ENCODE results near the gene XXYLT1.

Gene XXYLT1

DNA sequence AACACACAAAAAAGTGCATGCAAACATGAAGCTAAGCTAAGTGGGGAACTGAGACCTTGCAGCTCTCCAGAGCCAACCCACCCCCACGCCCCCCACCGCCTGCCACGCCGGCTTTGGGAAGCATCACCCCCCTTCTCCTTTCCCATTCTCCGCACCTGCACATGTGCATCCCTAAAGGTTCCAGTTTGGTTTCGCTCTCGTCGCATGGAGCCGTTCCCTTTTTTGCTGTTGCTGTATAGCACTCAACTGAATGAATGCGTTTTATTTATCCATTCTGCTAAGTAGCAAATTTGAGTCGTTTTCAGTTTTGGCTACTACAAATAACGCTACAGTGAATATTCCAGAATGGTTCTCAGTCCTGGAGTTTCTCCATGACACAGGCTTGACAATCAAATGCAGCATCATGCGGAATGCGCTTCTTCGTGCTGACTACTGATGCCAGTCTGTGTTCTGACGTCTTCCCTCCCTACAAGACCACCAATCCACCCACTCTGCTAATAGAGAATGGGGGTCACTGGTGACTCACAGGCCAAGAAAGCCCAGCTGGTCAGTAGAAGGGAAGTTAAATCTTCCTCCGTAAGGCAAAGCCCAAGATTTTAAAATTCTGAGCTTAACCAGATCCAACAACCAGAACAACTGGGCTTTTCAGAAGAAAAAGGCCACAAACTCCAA lies 115.3 kb downstream of the XXYLT1 start:
- Histone ChIP-seq H2AFZ (ENCODE audit: low read depth) (no peak overlapping the region), H3K79me2 (ENCODE audit: insufficient read depth, low read depth) (no peaks in the 10 kb centered on the region), H3K36me3 (ENCODE audit: insufficient read depth) (no peaks in the 10 kb centered on the region), H4K20me1 (ENCODE audit: insufficient read depth) (no peaks in the 10 kb centered on the region), H3K4me3 (IDR thresholded peaks at IDR 0.05; ENCODE audit: insufficient read depth, low read depth, low read length) (no peak overlapping the region), H3K4me1 (ENCODE audit: low read depth, poor library complexity, severe bottlenecking) (peaks cover 64% of the 10 kb centered on the region), H3K27ac (no peak overlapping the region), H3K27me3 (ENCODE audit: insufficient read depth, low read depth) (no peaks in the 10 kb centered on the region), H3K9ac (no peak overlapping the region), H3K4me2 (no peak overlapping the region)
- TF ChIP-seq, protein P1, sequence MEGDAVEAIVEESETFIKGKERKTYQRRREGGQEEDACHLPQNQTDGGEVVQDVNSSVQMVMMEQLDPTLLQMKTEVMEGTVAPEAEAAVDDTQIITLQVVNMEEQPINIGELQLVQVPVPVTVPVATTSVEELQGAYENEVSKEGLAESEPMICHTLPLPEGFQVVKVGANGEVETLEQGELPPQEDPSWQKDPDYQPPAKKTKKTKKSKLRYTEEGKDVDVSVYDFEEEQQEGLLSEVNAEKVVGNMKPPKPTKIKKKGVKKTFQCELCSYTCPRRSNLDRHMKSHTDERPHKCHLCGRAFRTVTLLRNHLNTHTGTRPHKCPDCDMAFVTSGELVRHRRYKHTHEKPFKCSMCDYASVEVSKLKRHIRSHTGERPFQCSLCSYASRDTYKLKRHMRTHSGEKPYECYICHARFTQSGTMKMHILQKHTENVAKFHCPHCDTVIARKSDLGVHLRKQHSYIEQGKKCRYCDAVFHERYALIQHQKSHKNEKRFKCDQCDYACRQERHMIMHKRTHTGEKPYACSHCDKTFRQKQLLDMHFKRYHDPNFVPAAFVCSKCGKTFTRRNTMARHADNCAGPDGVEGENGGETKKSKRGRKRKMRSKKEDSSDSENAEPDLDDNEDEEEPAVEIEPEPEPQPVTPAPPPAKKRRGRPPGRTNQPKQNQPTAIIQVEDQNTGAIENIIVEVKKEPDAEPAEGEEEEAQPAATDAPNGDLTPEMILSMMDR (conservative IDR thresholded peaks at IDR 0.05; ENCODE audit: low read depth, low read length), result no peak

GRCh38 chr3:195154793-195155535 lies 116.0 kb downstream of the XXYLT1 start:
- H3K9ac ChIP-seq, result no peak overlapping the region
- no peaks in the 10 kb centered on the region for H4K20me1 ChIP-seq (ENCODE audit: insufficient read depth)
- no peak overlapping the region for H2AFZ ChIP-seq (ENCODE audit: low read depth)
- no peaks in the 10 kb centered on the region for H3K27me3 ChIP-seq (ENCODE audit: insufficient read depth, low read depth)
- peaks cover 56% of the 10 kb centered on the region for H3K4me1 ChIP-seq (ENCODE audit: low read depth, poor library complexity, severe bottlenecking)
- no peak overlapping the region for H3K4me3 ChIP-seq (IDR thresholded peaks at IDR 0.05; ENCODE audit: insufficient read depth, low read depth, low read length)
- H3K27ac ChIP-seq, result no peak overlapping the region
- TF ChIP-seq, protein P1 (conservative IDR thresholded peaks at IDR 0.05; ENCODE audit: low read depth, low read length), result no peak
- H3K79me2 ChIP-seq (ENCODE audit: insufficient read depth, low read depth), result no peaks in the 10 kb centered on the region
- H3K36me3 ChIP-seq (ENCODE audit: insufficient read depth), result no peaks in the 10 kb centered on the region
- no peak overlapping the region for H3K4me2 ChIP-seq

DNA sequence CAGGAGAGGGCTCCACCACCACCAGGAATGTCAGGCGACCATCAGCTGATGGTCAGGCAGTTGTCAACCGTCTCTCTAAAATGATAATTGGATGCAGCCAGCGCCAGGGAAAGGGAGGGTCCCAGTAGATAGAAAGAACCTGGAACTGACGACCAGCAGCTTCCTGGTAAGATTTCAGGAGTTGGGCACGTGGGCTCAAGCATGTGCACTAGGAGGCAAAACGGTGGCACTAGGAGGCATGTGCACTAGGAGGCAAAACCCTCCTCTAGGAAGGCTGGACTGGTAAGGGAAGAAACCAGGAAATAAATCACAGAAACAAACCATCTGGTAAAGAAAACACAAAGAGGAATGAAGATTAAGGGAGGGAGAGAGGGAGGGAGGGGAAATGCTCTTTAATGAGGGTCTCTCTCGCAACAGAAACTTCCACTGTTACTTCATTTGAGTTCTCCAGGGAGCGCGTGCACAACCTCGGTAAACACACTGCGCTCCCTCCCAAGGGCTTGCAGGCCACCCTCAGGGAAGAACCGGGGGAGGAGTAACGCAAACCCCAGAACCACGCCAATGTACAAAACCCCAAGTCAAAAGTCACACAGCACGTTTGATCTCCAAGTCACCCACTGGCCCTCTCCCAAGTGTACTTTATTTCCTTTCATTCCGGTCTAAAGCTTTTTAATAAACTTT lies 116.7 kb downstream of the XXYLT1 start:
- Histone ChIP-seq H3K27ac (no peak overlapping the region), H3K4me1 (ENCODE audit: low read depth, poor library complexity, severe bottlenecking) (peaks cover 49% of the 10 kb centered on the region), H3K79me2 (ENCODE audit: insufficient read depth, low read depth) (no peaks in the 10 kb centered on the region), H3K4me2 (no peak overlapping the region), H3K9ac (no peak overlapping the region), H4K20me1 (ENCODE audit: insufficient read depth) (no peaks in the 10 kb centered on the region), H2AFZ (ENCODE audit: low read depth) (no peak overlapping the region), H3K27me3 (ENCODE audit: insufficient read depth, low read depth) (no peaks in the 10 kb centered on the region), H3K4me3 (IDR thresholded peaks at IDR 0.05; ENCODE audit: insufficient read depth, low read depth, low read length) (no peak overlapping the region), H3K36me3 (ENCODE audit: insufficient read depth) (no peaks in the 10 kb centered on the region)
- TF ChIP-seq, protein P1 (conservative IDR thresholded peaks at IDR 0.05; ENCODE audit: low read depth, low read length), result no peak

DNA sequence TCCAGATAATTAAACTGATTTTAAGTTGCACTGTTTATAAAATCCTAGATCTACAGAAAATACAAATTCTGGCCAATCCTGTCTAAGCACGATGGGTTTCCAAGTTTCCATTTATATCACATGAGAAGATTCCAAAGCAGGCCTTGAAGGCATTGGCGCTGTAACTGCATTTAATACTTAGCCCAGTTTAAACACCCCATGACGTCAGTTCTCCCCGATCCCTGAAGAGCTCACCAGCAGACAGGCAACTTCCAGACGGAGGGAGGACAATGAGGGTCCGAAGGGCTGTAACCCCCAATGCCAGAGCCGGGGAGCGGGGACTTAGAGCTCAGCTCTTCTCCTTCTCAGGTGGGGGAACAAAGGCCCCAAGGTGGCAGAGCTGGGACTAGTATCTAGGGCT lies 117.3 kb downstream of the XXYLT1 start:
- Histone ChIP-seq H4K20me1 (ENCODE audit: insufficient read depth) (no peaks in the 10 kb centered on the region), H3K27me3 (ENCODE audit: insufficient read depth, low read depth) (no peaks in the 10 kb centered on the region), H3K79me2 (ENCODE audit: insufficient read depth, low read depth) (no peaks in the 10 kb centered on the region), H2AFZ (ENCODE audit: low read depth) (no peak overlapping the region), H3K9ac (no peak overlapping the region), H3K4me3 (IDR thresholded peaks at IDR 0.05; ENCODE audit: insufficient read depth, low read depth, low read length) (no peak overlapping the region), H3K27ac (no peak overlapping the region), H3K4me1 (ENCODE audit: low read depth, poor library complexity, severe bottlenecking) (peaks cover 43% of the 10 kb centered on the region), H3K36me3 (ENCODE audit: insufficient read depth) (no peaks in the 10 kb centered on the region), H3K4me2 (no peak overlapping the region)
- TF ChIP-seq, protein P1 (conservative IDR thresholded peaks at IDR 0.05; ENCODE audit: low read depth, low read length), result no peak
